ENCODE results near the gene AIMP2.
"Not testable (repeated sequence)": the region's sequence is repeated elsewhere in the genome, so short reads cannot be mapped to it uniquely, and the experiment has no call there.

AIMP2 gene

DNA sequence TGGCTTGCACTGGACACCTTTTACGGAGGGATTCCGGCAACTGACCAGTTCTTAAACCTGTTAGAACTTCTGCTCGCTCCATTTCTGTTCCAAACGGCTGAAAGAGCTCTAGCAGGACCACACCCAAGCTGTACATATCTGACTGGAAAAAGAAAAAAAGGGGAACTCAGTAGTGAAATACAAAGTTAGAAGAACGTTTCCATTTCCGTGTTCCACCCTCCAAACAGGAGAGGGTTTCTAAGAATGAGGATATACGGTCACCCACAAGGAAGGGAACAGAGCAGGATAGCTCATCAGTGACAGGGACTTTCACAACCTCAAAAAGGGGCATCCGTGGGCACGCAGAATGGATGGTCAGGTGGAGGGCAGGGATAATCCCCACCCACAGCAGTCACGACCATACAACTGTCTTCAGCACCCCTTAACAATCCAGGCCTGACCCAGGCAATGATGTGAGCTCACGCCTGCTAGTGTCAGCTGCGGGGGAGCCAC, 17.8 kb downstream of the AIMP2 start:
- peak; percentile 86 to 94 (median 91) for DNase-seq

DNA sequence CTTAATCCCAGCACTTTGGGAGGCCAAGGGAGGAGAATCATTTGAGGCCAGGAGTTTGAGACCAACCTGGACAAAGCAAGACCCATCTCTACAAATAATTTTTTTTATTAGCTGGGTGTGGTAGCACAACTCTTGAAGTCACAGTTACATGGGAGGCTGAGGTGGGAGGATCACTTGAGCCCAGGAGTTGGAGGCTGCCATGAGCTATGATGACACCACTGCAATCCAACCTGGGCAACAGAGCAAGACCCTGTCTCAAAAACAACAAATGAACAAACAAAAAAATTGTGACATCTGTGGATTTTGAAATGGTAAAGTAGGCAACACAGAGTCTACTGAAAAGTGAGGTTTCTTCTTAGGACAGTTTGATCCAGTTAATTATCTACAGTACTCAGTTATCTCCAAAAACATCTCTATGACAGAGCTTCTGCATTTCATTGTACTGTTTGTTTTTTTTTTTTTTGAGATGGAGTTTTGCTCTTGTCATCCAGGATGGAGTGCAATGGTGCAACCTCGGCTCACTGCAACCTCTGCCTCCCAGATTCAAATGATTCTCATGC, 18.8 kb downstream of the AIMP2 start:
- no peak for DNase-seq

DNA sequence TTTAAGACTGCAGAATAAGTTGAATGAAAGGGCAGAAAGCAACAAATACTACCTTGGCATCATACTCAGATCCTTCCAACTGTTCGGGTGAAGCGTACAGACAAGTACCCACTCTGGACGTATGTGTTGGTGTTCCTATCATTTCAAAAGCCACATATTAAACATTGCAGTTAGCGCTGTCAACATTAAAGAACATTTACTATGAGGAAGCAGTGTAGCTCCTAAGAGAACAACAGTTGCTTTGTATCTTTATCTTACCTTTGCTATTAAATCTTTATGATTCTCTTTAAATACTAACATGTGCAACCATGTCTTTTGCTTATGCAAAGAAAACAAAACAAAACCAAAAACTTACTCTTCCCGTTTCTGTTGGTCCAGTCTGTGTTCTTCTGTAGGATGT, 19.5 kb downstream of the AIMP2 start:
- DNase-seq, result no peak

DNA sequence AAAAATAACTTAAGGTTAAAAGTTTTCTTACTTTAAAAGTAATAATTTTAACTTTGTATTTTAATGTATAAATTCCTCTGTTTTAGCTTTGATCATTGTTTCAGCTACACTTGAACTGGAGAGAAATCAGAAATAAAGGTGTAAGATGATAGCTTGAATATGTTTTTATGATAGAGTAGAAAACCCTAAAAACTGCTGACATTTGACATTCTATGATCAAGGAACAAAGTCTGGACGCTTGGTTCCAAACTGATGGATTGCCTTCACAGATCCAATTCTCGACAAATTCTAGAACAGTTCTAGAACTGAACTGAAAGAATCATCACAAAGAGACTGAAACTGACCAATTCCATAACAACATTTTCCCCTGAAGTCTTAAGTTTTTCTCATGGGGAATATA, 21.9 kb downstream of the AIMP2 start, which contains the start of gene ANKRD61:
ANKRD61 (plus strand) TSS at position 389 of the 400 bp plus-strand sequence; CDS start at position 389, 0 bp downstream.
- DNase-seq, result no peak

DNA sequence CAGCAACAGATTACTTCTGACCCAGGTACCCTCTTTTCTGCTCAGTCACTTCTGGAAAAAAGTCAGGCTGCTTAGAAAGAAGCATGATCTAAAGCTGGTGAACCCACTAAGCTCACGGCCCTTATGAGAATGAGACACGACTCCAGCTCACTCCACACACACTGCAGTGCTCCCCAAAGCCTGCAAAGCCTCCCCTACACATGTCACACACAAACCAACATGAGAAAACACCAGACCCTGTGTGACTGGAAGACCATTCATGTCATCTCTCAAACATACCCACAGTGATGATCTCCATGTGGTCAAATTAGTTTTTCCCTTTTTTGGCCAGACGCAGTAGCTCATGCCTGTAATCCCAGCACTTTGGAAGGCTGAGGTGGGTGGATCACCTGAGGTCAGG, 22.5 kb downstream of the AIMP2 start:
- DNase-seq, result no peak

DNA sequence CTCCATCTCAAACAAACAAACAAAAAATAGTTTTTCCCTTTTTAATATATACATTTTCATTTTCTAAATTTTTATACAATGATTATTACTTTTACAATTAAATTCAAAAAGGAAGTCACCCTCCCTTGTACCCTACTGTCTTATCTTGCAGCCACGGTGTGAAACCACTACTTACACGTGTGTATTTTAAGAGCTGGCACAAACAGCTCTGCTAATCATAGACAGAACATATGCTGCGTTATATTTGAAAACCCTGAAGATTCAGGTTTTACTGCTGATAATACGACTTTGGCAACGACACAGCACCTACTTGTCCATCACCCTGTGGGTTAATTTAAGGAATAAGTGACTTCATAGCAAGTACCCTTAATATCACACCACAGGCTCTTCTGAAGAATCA, 23.1 kb downstream of the AIMP2 start:
- DNase-seq, result no peak

DNA sequence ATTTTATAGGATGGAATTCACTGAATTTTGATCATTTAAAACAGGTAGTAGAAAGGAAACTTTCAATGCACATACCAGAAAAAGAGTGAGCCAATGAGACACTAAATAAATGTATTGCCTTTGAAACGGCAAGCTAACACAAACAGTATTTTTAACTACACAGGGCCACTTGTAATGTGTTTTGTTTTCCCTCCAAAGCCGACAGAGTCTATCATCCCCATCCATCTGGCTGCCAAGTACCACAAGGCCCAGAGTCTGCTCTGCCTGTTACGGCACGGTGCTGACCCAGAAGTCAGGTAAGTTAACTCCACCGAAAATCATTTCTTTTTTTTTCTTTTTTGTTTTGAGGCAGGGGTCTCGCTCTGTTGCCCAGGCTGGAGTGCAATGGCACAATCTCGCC, 23.6 kb downstream of the AIMP2 start:
- no peak for DNase-seq

DNA sequence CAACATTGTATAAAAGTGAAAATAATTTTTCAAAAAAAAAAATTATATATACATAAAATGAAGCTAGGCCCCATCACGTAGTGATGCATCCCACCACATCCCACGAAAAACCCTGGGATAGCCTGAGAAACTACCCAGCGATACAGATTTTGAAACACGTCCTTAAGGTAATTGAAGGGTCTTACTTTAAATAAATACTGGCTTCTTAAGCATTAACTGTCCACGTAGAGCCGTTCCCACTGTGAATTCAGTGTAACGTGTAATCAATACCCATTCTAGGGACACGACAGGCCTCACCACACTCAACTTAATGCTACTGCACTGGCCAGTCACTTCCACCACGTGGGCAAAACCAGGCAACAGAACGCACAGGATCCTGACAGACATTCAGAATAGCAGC, 26.1 kb downstream of the AIMP2 start:
- no peak for DNase-seq

DNA sequence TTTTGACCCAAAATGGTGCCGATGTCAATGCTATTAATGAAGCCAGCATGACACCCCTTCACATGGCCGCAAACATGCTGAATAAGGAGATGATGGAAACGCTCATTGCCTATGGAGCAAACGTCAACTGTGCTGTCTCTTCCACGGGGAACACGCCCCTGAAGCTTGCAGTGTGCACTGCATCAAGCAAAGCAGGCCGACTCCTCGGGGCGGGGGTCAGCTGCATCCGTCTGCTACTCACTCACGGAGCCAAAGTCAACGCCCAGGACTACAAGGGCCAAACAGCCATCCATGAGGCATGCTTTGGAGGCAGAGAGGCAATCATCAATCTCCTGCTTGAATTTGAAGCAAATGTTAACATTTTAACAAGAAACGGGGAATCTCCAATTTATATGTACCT, 26.6 kb downstream of the AIMP2 start:
- DNase-seq, result no peak

DNA sequence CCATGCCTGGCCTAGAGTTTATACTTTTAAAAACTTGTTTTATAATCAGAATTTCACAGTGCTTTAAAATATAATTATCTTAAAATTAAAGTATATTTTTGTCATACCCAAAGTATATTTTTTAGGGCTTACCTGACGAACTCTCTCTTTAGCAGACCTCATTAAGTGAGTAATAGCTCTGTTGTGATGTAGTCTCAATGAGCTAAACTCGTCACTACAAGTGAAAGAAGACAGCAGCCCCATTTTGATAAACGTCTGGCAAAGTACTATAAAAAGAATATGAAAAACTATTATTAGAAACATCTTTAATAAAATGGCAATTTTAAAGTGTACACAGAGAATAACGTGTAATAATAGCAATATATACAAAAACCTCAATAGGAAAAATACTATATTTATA, 40.7 kb downstream of the AIMP2 start:
- no peak for DNase-seq

DNA sequence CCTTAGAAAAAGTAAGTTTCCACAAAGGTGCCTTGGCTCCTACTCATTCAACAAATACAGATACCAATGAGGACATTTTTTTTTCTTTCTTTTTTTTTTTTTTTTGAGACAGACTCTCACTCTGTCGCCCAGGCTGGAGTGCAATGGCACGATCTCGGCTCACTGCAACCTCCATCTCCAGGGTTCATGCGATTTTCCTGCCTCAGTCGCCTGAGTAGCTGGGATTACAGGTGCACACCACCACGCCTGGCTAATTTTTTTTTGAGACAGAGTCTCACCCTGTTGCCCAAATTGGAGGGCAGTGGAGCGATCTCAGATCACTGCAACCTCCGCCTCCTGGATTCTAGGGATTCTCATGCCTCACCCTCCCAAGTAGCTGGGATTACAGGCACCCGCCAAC, 42.1 kb downstream of the AIMP2 start:
- not testable (repeated sequence) for DNase-seq

DNA sequence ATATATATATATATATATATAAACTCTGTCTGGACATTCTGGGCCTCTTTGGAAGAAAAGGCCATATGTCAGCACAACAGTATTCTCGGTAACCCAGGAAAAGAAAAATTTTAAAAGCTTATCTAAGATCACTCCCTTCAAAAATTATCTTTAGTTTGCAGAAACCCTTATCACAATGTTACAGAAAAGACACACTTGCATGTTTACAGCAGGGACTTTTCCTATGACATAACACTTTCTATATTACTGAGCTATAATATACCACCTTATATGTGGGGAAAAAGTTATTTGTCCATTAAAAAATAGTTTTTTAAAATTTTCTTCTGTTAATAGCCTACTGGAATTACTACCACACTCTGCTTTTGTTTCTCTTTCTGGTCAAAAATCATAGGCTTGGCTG, 47.5 kb downstream of the AIMP2 start:
- DNase-seq, result no peak

DNA sequence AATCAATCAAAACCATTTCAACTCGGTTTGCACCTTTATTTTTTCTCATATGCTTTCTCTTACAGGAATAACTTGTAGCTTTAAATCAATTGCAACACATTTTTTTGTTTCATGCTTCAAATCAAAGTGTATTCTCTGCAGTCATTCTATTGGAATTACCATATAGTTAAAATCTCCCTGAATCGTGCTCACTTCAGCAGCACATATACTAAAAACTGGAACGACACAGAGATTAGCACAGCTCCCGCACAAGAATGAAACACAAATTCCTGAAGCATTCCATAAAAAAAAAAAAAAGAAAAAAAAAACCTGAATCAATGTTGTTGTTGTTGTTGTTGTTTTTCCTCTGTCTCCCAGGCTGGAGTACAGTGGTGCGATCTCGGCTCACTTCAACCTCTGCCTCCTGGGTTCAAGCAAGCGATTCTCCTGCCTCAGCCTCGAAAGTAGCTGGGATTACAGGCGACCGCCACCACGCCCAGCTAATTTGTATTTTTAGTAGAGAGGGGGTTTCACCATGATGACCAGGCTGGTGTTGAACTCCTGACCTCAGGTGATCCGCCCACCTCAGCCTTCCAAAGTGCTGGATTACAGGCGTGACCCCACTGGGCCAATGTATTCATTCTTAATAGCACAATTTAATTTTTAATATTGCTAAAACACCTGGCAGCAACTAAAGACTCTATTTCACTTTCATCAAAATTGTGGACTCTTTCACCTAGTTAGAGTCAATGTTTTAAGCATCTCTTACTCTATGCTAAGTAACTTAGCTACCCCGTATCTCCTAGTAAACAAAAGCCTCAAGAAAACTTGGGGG, 48.5 kb downstream of the AIMP2 start:
- DNase-seq, result no peak

DNA sequence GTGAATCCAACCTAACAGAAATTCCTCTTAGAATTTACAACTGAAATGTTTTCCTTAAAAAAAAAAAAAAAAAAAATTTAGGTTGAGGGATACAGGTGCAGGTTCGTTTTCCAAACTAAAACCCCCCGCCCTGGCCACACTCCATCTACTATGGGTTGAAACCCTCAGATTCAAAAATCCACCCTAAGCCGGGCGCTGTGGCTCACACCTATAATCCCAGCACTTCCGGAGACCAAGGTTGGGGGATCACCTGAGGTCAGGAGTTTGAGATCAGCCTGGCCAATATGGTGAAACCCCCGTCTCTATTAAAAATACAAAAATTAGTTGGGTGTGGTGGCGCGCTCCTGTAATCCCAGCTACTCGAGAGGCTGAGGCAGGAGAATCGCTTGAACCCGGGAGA, 50.9 kb downstream of the AIMP2 start:
- not testable (repeated sequence) for DNase-seq

DNA sequence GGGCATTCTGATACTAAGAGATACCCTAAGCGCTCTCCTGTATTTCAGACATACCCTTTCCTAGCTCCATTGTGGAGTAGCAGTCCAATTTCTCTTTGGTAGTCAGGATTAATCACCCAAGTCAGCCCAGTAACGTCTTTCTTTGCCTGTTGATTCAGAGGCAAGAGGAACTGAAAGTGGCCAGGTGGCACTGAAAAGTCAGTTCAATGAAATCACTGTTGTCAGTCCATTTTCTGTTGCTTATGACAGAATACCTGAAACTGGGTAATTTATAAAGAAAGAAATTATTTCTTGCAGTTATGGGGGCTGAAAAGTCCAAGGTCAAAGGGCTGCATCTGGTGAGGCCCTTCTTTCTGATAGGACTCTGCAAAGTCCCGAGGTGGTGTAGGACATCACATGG, 62.3 kb downstream of the AIMP2 start:
- peak in 2 of 3 donors; percentile 27 for DNase-seq
